ENCODE measurements around the gene EMSY. TPM values are rescaled to one million over a fixed set of nuclear protein-coding genes. Genes with fewer than 3 reads are reported as not detected.

The EMSY gene
- total and polyA plus RNA-seq, 2 of the 13 experiments (the other 11 are each of a cell fraction or from before 2014, with no cell fraction given) = 11.6 to 18.5 TPM

DNA sequence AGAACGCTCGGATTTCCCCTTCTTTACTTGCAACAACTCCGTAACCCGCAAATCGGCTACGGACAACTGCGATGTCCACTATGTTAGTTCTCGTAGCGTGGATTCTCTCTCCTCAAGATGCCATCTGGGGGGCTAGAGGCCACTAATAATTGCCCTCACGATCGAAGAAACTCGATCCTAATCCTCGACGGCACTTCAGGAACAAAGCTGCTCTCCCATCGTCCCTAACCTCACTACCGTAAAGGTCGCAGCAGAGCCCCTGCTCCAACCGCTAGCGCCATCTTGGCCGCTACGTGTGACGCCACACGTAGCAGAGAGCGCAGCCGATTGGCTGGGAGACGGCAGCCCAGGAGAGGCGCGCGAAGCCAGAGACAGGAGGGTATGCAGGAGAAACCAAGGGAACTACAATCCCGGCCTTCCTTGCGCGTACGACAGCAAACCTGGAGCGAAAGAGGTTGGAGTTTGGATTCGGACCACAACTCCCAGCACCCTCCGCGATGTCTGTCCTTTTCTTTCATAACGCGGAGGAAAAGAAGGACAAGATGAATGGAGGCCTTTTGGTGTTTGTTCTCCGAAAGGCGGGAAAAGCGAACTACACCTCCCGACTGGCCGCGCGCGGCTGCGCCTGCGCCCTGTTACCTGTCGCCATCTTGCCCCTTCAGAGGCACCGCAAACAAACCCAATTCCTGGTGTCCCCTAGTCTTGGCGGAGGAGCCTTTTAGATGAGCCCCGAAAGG, at the start of gene EMSY (continued):
- TF ChIP-seq HMG20A (CRISPR knock-in tag; IDR thresholded peaks at IDR 0.05; ENCODE audit: borderline replicate concordance) = no peak
- TF ChIP-seq NFATC3 (CRISPR knock-in tag; IDR thresholded peaks at IDR 0.05) = no peak
- TF ChIP-seq WIZ (CRISPR knock-in tag; IDR thresholded peaks at IDR 0.05) = no peak
- 0 out of 2 replicates have a peak, but pooled peaks have one; percentile 60 for TF ChIP-seq ZNF441 (CRISPR knock-in tag; IDR thresholded peaks at IDR 0.05; ENCODE audit: borderline replicate concordance)
- TF ChIP-seq, protein P1, sequence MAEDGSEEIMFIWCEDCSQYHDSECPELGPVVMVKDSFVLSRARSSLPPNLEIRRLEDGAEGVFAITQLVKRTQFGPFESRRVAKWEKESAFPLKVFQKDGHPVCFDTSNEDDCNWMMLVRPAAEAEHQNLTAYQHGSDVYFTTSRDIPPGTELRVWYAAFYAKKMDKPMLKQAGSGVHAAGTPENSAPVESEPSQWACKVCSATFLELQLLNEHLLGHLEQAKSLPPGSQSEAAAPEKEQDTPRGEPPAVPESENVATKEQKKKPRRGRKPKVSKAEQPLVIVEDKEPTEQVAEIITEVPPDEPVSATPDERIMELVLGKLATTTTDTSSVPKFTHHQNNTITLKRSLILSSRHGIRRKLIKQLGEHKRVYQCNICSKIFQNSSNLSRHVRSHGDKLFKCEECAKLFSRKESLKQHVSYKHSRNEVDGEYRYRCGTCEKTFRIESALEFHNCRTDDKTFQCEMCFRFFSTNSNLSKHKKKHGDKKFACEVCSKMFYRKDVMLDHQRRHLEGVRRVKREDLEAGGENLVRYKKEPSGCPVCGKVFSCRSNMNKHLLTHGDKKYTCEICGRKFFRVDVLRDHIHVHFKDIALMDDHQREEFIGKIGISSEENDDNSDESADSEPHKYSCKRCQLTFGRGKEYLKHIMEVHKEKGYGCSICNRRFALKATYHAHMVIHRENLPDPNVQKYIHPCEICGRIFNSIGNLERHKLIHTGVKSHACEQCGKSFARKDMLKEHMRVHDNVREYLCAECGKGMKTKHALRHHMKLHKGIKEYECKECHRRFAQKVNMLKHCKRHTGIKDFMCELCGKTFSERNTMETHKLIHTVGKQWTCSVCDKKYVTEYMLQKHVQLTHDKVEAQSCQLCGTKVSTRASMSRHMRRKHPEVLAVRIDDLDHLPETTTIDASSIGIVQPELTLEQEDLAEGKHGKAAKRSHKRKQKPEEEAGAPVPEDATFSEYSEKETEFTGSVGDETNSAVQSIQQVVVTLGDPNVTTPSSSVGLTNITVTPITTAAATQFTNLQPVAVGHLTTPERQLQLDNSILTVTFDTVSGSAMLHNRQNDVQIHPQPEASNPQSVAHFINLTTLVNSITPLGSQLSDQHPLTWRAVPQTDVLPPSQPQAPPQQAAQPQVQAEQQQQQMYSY (CRISPR knock-in tag; IDR thresholded peaks at IDR 0.05) = peak; percentile 49; the same call in 1 of the 2 replicates
- no peak for TF ChIP-seq CBX1 (IDR thresholded peaks at IDR 0.05; ENCODE audit: low read depth)
- no peak for TF ChIP-seq MIER2 (CRISPR knock-in tag; IDR thresholded peaks at IDR 0.05)
- TF ChIP-seq ZNF550 (CRISPR knock-in tag; IDR thresholded peaks at IDR 0.05; ENCODE audit: borderline replicate concordance) = no peak
- TF ChIP-seq ZNF761 (CRISPR knock-in tag; conservative IDR thresholded peaks at IDR 0.05) = peak; percentile 61; the same call in 1 of the 2 replicates
- no peak for TF ChIP-seq ZNF549 (CRISPR knock-in tag; IDR thresholded peaks at IDR 0.05)
- TF ChIP-seq SMC3 (IDR thresholded peaks at IDR 0.05; ENCODE audit: low read length) = no peak
- TF ChIP-seq ZNF556 (CRISPR knock-in tag; IDR thresholded peaks at IDR 0.05; ENCODE audit: borderline replicate concordance) = 0 out of 2 replicates have a peak, but pooled peaks have one; percentile 26
- TF ChIP-seq, protein P2, sequence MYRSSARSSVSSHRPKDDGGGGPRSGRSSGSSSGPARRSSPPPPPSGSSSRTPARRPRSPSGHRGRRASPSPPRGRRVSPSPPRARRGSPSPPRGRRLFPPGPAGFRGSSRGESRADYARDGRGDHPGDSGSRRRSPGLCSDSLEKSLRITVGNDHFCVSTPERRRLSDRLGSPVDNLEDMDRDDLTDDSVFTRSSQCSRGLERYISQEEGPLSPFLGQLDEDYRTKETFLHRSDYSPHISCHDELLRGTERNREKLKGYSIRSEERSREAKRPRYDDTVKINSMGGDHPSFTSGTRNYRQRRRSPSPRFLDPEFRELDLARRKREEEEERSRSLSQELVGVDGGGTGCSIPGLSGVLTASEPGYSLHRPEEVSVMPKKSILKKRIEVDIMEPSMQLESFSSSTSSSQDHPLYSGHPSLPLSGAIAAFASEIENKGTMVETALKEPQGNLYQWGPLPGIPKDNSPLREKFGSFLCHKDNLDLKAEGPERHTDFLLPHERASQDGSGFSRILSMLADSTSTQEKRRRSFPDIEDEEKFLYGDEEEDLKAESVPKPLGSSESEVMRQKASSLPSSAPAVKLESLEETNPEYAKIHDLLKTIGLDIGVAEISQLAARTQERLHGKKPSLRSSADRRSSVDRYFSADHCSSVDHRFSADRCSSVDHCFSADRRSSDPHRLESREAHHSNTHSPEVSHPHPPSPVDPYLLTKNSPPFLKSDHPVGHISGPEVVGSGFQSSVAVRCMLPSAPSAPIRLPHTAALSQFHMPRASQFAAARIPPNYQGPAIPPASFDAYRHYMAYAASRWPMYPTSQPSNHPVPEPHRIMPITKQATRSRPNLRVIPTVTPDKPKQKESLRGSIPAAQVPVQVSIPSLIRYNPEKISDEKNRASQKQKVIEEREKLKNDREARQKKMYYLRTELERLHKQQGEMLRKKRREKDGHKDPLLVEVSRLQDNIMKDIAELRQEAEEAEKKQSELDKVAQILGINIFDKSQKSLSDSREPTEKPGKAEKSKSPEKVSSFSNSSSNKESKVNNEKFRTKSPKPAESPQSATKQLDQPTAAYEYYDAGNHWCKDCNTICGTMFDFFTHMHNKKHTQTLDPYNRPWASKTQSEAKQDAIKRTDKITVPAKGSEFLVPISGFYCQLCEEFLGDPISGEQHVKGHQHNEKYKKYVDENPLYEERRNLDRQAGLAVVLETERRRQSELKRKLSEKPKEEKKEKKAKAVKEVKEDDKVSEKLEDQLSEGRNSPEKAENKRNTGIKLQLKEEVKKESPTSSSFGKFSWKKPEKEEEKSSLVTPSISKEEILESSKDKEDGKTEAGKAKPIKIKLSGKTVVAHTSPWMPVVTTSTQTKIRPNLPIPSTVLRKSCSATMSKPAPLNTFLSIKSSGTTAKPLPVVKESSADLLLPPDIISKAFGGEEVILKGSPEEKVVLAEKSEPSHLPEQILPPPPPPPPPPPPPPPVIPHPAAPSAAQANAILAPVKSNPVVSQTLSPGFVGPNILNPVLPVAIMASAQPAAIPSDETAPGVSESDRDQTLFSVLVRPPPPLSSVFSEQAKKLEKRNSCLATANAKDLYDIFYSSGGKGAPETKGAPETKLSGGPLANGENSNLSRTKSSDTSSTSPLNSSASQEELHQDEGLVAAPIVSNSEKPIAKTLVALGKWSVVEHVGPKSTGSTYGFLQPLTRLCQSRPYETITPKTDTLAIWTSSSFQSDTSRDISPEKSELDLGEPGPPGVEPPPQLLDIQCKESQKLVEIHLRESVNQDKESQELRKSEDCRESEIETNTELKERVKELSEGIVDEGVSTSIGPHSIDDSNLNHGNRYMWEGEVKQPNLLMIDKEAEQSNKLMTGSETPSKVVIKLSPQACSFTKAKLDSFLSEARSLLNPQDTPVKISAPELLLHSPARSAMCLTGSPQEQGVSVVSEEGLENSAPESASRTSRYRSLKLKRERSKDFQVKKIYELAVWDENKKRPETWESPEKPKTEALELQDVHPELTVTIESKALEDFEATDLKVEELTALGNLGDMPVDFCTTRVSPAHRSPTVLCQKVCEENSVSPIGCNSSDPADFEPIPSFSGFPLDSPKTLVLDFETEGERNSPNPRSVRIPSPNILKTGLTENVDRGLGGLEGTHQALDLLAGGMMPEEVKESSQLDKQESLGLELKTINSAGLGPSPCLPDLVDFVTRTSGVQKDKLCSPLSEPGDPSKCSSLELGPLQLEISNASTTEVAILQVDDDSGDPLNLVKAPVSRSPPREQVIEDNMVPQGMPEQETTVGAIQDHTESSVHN (CRISPR knock-in tag; IDR thresholded peaks at IDR 0.05) = 0 out of 2 replicates have a peak, but pooled peaks have one; percentile 14
- no peak; the same call in 1 of the 2 replicates for TF ChIP-seq ZNF83 (CRISPR knock-in tag; IDR thresholded peaks at IDR 0.05; ENCODE audit: borderline replicate concordance)
- peak; percentile 77; the same call in 1 of the 2 replicates for TF ChIP-seq BORCS8-MEF2B (CRISPR knock-in tag; IDR thresholded peaks at IDR 0.05)
- peak; percentile 64; the same call in 1 of the 2 replicates for TF ChIP-seq GATAD2A (CRISPR knock-in tag; IDR thresholded peaks at IDR 0.05)
- peak; percentile 9; the same call in 1 of the 2 replicates for TF ChIP-seq BHLHE40 (IDR thresholded peaks at IDR 0.05; ENCODE audit: low read length)
